Memory B cell (primary cell): ENCODE measurements around the gene ZSWIM8.
A peak's percentile ranks its signal among the peaks of the same experiment; 100 is the strongest.
"Not testable (repeated sequence)": the region's sequence is repeated elsewhere in the genome, so short reads cannot be mapped to it uniquely, and the experiment has no call there.

Experiments used
- ATAC-seq: fragments of 150-1000 bp; cut with Tn5 transposase; 2 replicates; pipeline ENCODE4 v1.10.0; 2021; ENCODE audit warnings: low read depth, mild to moderate bottlenecking, moderate library complexity
- DNase-seq, 2 donors: peaks; one replicate each; pipeline ENCODE4 v3.0.0; 2022; ENCODE audit warnings: low spot score in 2 of 2
- H3K27ac Mint-ChIP-seq: one replicate; pipeline ENCODE4 v1.8.0; 2022; ENCODE audit warnings: mild to moderate bottlenecking, moderate library complexity, mixed read lengths
- H3K27me3 Mint-ChIP-seq: one replicate; pipeline ENCODE4 v1.8.0; 2022; ENCODE audit warnings: mixed read lengths
- H3K36me3 Mint-ChIP-seq: one replicate; pipeline ENCODE4 v1.8.0; 2022; ENCODE audit warnings: mild to moderate bottlenecking, mixed read lengths
- H3K4me1 Mint-ChIP-seq: one replicate; pipeline ENCODE4 v1.8.0; 2022; ENCODE audit warnings: mixed read lengths
- H3K4me3 Mint-ChIP-seq: one replicate; pipeline ENCODE4 v1.8.0; 2022; ENCODE audit warnings: mild to moderate bottlenecking, moderate library complexity, mixed read lengths
- H3K9me3 Mint-ChIP-seq: one replicate; pipeline ENCODE4 v1.8.0; 2022; ENCODE audit warnings: mixed read lengths

Gene ZSWIM8

GRCh38 chr10:73823391-73823790 lies 38.0 kb downstream of the ZSWIM8 start:
- H3K36me3 Mint-ChIP-seq = peaks cover 21% of the 10 kb centered on the region
- no peaks in the 10 kb centered on the region for H3K27me3 Mint-ChIP-seq
- no peaks in the 10 kb centered on the region for H3K9me3 Mint-ChIP-seq
- no peak for DNase-seq
- no peak for ATAC-seq
- no peak overlapping the region for H3K27ac Mint-ChIP-seq
- H3K4me1 Mint-ChIP-seq = no peaks in the 10 kb centered on the region
- no peak overlapping the region for H3K4me3 Mint-ChIP-seq

- Mint-ChIP-seq H3K4me1 (no peaks in the 10 kb centered on the region), H3K36me3 (peaks cover 21% of the 10 kb centered on the region), H3K9me3 (no peaks in the 10 kb centered on the region), H3K4me3 (no peak overlapping the region), H3K27me3 (no peaks in the 10 kb centered on the region), H3K27ac (no peak overlapping the region)
- ATAC-seq (no peak), DNase-seq (no peak)
These were observed 38.8 kb downstream of the ZSWIM8 start for GRCh38 chr10:73824146-73824725.

- DNase-seq (no peak), ATAC-seq (no peak)
- H3K27me3 Mint-ChIP-seq = no peaks in the 10 kb centered on the region
- H3K36me3 Mint-ChIP-seq = peaks cover 14% of the 10 kb centered on the region
- no peak overlapping the region for H3K4me3 Mint-ChIP-seq
- no peaks in the 10 kb centered on the region for H3K4me1 Mint-ChIP-seq
- H3K9me3 Mint-ChIP-seq = no peaks in the 10 kb centered on the region
- peak overlapping the region; percentile 12 for H3K27ac Mint-ChIP-seq
These were observed 42.1 kb downstream of the ZSWIM8 start for GRCh38 chr10:73827346-73828089.

GRCh38 chr10:73828161-73828560 lies 42.8 kb downstream of the ZSWIM8 start:
- no peak for ATAC-seq
- Mint-ChIP-seq H3K4me3 (no peak overlapping the region), H3K4me1 (no peaks in the 10 kb centered on the region), H3K36me3 (peaks cover 12% of the 10 kb centered on the region), H3K27ac (peak overlapping the region; percentile 12), H3K27me3 (no peaks in the 10 kb centered on the region), H3K9me3 (no peaks in the 10 kb centered on the region)
- DNase-seq = no peak

GRCh38 chr10:73829090-73829489 lies 43.7 kb downstream of the ZSWIM8 start:
- not testable (repeated sequence) for H3K4me1 Mint-ChIP-seq, H3K27me3 Mint-ChIP-seq, H3K9me3 Mint-ChIP-seq, H3K4me3 Mint-ChIP-seq, H3K27ac Mint-ChIP-seq, DNase-seq, ATAC-seq
- H3K36me3 Mint-ChIP-seq = peaks cover 12% of the 10 kb centered on the region

GRCh38 chr10:73836427-73836980 lies 51.1 kb downstream of the ZSWIM8 start:
- ATAC-seq (no peak), DNase-seq (no peak)
- Mint-ChIP-seq H3K9me3 (no peaks in the 10 kb centered on the region), H3K27me3 (no peaks in the 10 kb centered on the region), H3K27ac (no peak overlapping the region), H3K36me3 (peaks cover 17% of the 10 kb centered on the region), H3K4me3 (no peak overlapping the region), H3K4me1 (peaks cover 4% of the 10 kb centered on the region)

- Mint-ChIP-seq H3K36me3 (peaks cover 17% of the 10 kb centered on the region), H3K27me3 (no peaks in the 10 kb centered on the region)
- DNase-seq = no peak
These were observed 51.7 kb downstream of the ZSWIM8 start for GRCh38 chr10:73837072-73837471.

GRCh38 chr10:73838008-73838567 lies 52.7 kb downstream of the ZSWIM8 start:
- ATAC-seq = no peak

More at GRCh38 chr10:73837072-73837471, 51.7 kb downstream of the ZSWIM8 start:
- no peak for ATAC-seq
- Mint-ChIP-seq H3K9me3 (no peaks in the 10 kb centered on the region), H3K4me1 (peaks cover 4% of the 10 kb centered on the region), H3K27ac (no peak overlapping the region), H3K4me3 (no peak overlapping the region)

GRCh38 chr10:73838827-73839226 lies 53.4 kb downstream of the ZSWIM8 start:
- H3K36me3 Mint-ChIP-seq = peaks cover 20% of the 10 kb centered on the region
- H3K9me3 Mint-ChIP-seq = no peaks in the 10 kb centered on the region
- H3K4me3 Mint-ChIP-seq = no peak overlapping the region
- no peaks in the 10 kb centered on the region for H3K27me3 Mint-ChIP-seq
- no peak overlapping the region for H3K27ac Mint-ChIP-seq
- ATAC-seq (no peak), DNase-seq (no peak)
- peaks cover 4% of the 10 kb centered on the region for H3K4me1 Mint-ChIP-seq

More at GRCh38 chr10:73838008-73838567, 52.7 kb downstream of the ZSWIM8 start:
- peaks cover 4% of the 10 kb centered on the region for H3K4me1 Mint-ChIP-seq
- peaks cover 17% of the 10 kb centered on the region for H3K36me3 Mint-ChIP-seq
- H3K4me3 Mint-ChIP-seq = no peak overlapping the region
- H3K9me3 Mint-ChIP-seq = no peaks in the 10 kb centered on the region
- H3K27me3 Mint-ChIP-seq = no peaks in the 10 kb centered on the region
- DNase-seq = no peak
- H3K27ac Mint-ChIP-seq = no peak overlapping the region

- Mint-ChIP-seq H3K36me3 (peaks cover 20% of the 10 kb centered on the region), H3K27ac (no peak overlapping the region), H3K27me3 (no peaks in the 10 kb centered on the region), H3K9me3 (no peaks in the 10 kb centered on the region), H3K4me3 (no peak overlapping the region), H3K4me1 (peaks cover 4% of the 10 kb centered on the region)
- DNase-seq (no peak), ATAC-seq (no peak)
These were observed 54.0 kb downstream of the ZSWIM8 start for GRCh38 chr10:73839276-73839966.

- Mint-ChIP-seq H3K4me1 (no peaks in the 10 kb centered on the region), H3K27me3 (no peaks in the 10 kb centered on the region), H3K36me3 (peaks cover 21% of the 10 kb centered on the region), H3K27ac (no peak overlapping the region), H3K4me3 (no peak overlapping the region), H3K9me3 (no peaks in the 10 kb centered on the region)
- DNase-seq (no peak), ATAC-seq (no peak)
These were observed 54.6 kb downstream of the ZSWIM8 start for GRCh38 chr10:73840056-73840402.

GRCh38 chr10:73840403-73841060 lies 55.1 kb downstream of the ZSWIM8 start:
- no peak for DNase-seq
- Mint-ChIP-seq H3K27ac (no peak overlapping the region), H3K9me3 (no peaks in the 10 kb centered on the region), H3K4me3 (no peak overlapping the region), H3K36me3 (peaks cover 20% of the 10 kb centered on the region), H3K4me1 (no peaks in the 10 kb centered on the region), H3K27me3 (no peaks in the 10 kb centered on the region)
- no peak for ATAC-seq

GRCh38 chr10:73841061-73841421 lies 55.6 kb downstream of the ZSWIM8 start:
- ATAC-seq = no peak
- no peak overlapping the region for H3K27ac Mint-ChIP-seq
- no peaks in the 10 kb centered on the region for H3K27me3 Mint-ChIP-seq
- no peaks in the 10 kb centered on the region for H3K9me3 Mint-ChIP-seq
- H3K36me3 Mint-ChIP-seq = peaks cover 23% of the 10 kb centered on the region
- no peak for DNase-seq
- no peak overlapping the region for H3K4me3 Mint-ChIP-seq
- no peaks in the 10 kb centered on the region for H3K4me1 Mint-ChIP-seq
